Suppressor macrophage treated with lipopolysaccharide for 1 hour (primary cell): Measurements from ENCODE around the gene C14orf132.
"Not testable (repeated sequence)": the region's sequence is repeated elsewhere in the genome, so short reads cannot be mapped to it uniquely, and the experiment has no call there.

Experiments
- DNase-seq, 3 donors: peaks; one replicate each; pipeline ENCODE4 v3.0.0-alpha.2; 2020 to 2022

Gene C14orf132

GRCh38 chr14:96038920-96039632 lies at the start of gene C14orf132:
TSS of gene C14orf132 (plus strand) at chr14:96039362. CDS start at chr14:96039501, 139 bp downstream.
- peak in 2 of 3 donors; percentile 24 to 49 for DNase-seq

- peak; percentile 58 to 66 (median 59) for DNase-seq
These were observed 45.2 kb upstream of the C14orf132 start for GRCh38 chr14:95993768-95994592.

GRCh38 chr14:95994593-95994928 lies 44.6 kb upstream of the C14orf132 start:
- DNase-seq: no peak

GRCh38 chr14:95998656-95999055 lies 40.5 kb upstream of the C14orf132 start:
- DNase-seq: peak in 1 of 3 donors; percentile 6

GRCh38 chr14:96001866-96002497 lies 37.2 kb upstream of the C14orf132 start:
- no peak for DNase-seq

- DNase-seq: no peak
These were observed 36.7 kb upstream of the C14orf132 start for GRCh38 chr14:96002498-96002884.

- DNase-seq: no peak
These were observed 28.0 kb upstream of the C14orf132 start for GRCh38 chr14:96011131-96011530.

- peak; percentile 22 to 43 (median 28) for DNase-seq
These were observed 27.6 kb upstream of the C14orf132 start for GRCh38 chr14:96011607-96012006.

GRCh38 chr14:96012757-96013156 lies 26.4 kb upstream of the C14orf132 start:
- not testable (repeated sequence) for DNase-seq

GRCh38 chr14:96014176-96014575 lies 25.0 kb upstream of the C14orf132 start:
- no peak for DNase-seq

- no peak for DNase-seq
These were observed 22.5 kb upstream of the C14orf132 start for GRCh38 chr14:96016501-96017160.

GRCh38 chr14:96017882-96018281 lies 21.3 kb upstream of the C14orf132 start:
- DNase-seq: no peak

GRCh38 chr14:96027431-96028355 lies 11.5 kb upstream of the C14orf132 start:
- DNase-seq: no peak

- DNase-seq: no peak
These were observed 10.0 kb upstream of the C14orf132 start for GRCh38 chr14:96029089-96029645.

- DNase-seq: no peak
These were observed 8.9 kb upstream of the C14orf132 start for GRCh38 chr14:96030108-96030760.

GRCh38 chr14:96031691-96032090 lies 7.5 kb upstream of the C14orf132 start:
- DNase-seq: no peak

- DNase-seq: no peak
These were observed 3.7 kb upstream of the C14orf132 start for GRCh38 chr14:96035456-96035855.

- DNase-seq: peak in 1 of 3 donors; percentile 13
These were observed 1.1 kb upstream of the C14orf132 start for GRCh38 chr14:96037891-96038557.

GRCh38 chr14:96038558-96038919 lies 623 bp upstream of the C14orf132 start:
- DNase-seq: no peak

GRCh38 chr14:96039633-96040311 lies 610 bp downstream of the C14orf132 start:
- peak in 1 of 3 donors; percentile 6 for DNase-seq
